ENCODE measurements around the gene AP4B1. TPM values are rescaled to one million over a fixed set of nuclear protein-coding genes. Genes with fewer than 3 reads are reported as not detected.

Gene AP4B1
- polyA plus RNA-seq, 1 donor from 2014 or later, result 178 TPM

GRCh38 chr1:113846391-113847035 is 58.1 kb downstream of the AP4B1 start:
- H4K20me1 ChIP-seq (ENCODE audit: insufficient read depth), result no peaks in the 10 kb centered on the region
- no peaks in the 10 kb centered on the region for H3K9me2 ChIP-seq (ENCODE audit: insufficient read depth, low read length)
- H3F3A ChIP-seq (ENCODE audit: insufficient read depth, low read length, poor library complexity, severe bottlenecking), result no peaks in the 10 kb centered on the region
- H3K9ac ChIP-seq (ENCODE audit: low read length), result no peak overlapping the region
- no peak overlapping the region for H3K4me2 ChIP-seq (ENCODE audit: low read length)
- H3K9me3 ChIP-seq (ENCODE audit: low read length), result no peaks in the 10 kb centered on the region
- no peak overlapping the region for H2AFZ ChIP-seq (ENCODE audit: low read depth, low read length)
- no peak overlapping the region for H3K4me3 ChIP-seq (ENCODE audit: low read length)
- TF ChIP-seq POLR2AphosphoS5 (IDR thresholded peaks at IDR 0.05) (no peak), CTCF (IDR thresholded peaks at IDR 0.05; ENCODE audit: poor library complexity, severe bottlenecking) (no peak), EZH2 (IDR thresholded peaks at IDR 0.05; ENCODE audit: borderline replicate concordance, insufficient read depth, low read length, poor library complexity, severe bottlenecking) (no peak), MXI1 (conservative IDR thresholded peaks at IDR 0.05; ENCODE audit: poor library complexity, severe bottlenecking) (no peak), RAD21 (conservative IDR thresholded peaks at IDR 0.05) (no peak), SMC3 (conservative IDR thresholded peaks at IDR 0.05; ENCODE audit: poor library complexity) (no peak), TAF1 (IDR thresholded peaks at IDR 0.05; ENCODE audit: low read depth) (no peak), EP300 (conservative IDR thresholded peaks at IDR 0.05; ENCODE audit: poor library complexity, severe bottlenecking) (no peak)
- TF ChIP-seq, protein P1, sequence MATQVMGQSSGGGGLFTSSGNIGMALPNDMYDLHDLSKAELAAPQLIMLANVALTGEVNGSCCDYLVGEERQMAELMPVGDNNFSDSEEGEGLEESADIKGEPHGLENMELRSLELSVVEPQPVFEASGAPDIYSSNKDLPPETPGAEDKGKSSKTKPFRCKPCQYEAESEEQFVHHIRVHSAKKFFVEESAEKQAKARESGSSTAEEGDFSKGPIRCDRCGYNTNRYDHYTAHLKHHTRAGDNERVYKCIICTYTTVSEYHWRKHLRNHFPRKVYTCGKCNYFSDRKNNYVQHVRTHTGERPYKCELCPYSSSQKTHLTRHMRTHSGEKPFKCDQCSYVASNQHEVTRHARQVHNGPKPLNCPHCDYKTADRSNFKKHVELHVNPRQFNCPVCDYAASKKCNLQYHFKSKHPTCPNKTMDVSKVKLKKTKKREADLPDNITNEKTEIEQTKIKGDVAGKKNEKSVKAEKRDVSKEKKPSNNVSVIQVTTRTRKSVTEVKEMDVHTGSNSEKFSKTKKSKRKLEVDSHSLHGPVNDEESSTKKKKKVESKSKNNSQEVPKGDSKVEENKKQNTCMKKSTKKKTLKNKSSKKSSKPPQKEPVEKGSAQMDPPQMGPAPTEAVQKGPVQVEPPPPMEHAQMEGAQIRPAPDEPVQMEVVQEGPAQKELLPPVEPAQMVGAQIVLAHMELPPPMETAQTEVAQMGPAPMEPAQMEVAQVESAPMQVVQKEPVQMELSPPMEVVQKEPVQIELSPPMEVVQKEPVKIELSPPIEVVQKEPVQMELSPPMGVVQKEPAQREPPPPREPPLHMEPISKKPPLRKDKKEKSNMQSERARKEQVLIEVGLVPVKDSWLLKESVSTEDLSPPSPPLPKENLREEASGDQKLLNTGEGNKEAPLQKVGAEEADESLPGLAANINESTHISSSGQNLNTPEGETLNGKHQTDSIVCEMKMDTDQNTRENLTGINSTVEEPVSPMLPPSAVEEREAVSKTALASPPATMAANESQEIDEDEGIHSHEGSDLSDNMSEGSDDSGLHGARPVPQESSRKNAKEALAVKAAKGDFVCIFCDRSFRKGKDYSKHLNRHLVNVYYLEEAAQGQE (IDR thresholded peaks at IDR 0.05; ENCODE audit: borderline replicate concordance), result no peak
- H3K79me2 ChIP-seq (replicated peaks; ENCODE audit: insufficient read depth, low read length), result no peaks in the 10 kb centered on the region
- no peak overlapping the region for H3K27ac ChIP-seq (ENCODE audit: low read length)
- no peaks in the 10 kb centered on the region for H3K36me3 ChIP-seq (ENCODE audit: insufficient read depth, low read length)
- H3K27me3 ChIP-seq (ENCODE audit: insufficient read depth, low read depth, low read length), result no peaks in the 10 kb centered on the region

Other genes with a start within 250 kb of the AP4B1 start
- 41.9 and 46.1 TPM in 2 replicates for gene PHTF1, start 145.3 kb downstream of the AP4B1 start, polyA plus RNA-seq
- 33.2 and 33.7 TPM in 2 replicates for gene RSBN1, start 92.3 kb downstream of the AP4B1 start, polyA plus RNA-seq
- gene PTPN22, start 33.1 kb downstream of the AP4B1 start, polyA plus RNA-seq, result 0.72 and 0.92 TPM in 2 replicates
- 2.6 and 4.7 TPM in 2 replicates for gene BCL2L15, start 17.2 kb downstream of the AP4B1 start, polyA plus RNA-seq
- 7.3 and 8.7 TPM in 2 replicates for gene DCLRE1B, start 527 bp upstream of the AP4B1 start, polyA plus RNA-seq
- gene HIPK1, start 24.5 kb upstream of the AP4B1 start, polyA plus RNA-seq, result 20.3 and 22.9 TPM in 2 replicates
- not detected in 2 replicates for gene OLFML3, start 74.7 kb upstream of the AP4B1 start, polyA plus RNA-seq
- 8.1 and 9.9 TPM in 2 replicates for gene SYT6, start 249.1 kb upstream of the AP4B1 start, polyA plus RNA-seq

All from neural cell (in vitro differentiated cells).